HepG2 (cell line): ENCODE data around the gene CSNK1D. TPM values are rescaled to one million over a fixed set of nuclear protein-coding genes. Genes with fewer than 3 reads are reported as not detected.
A peak's percentile ranks its signal among the peaks of the same experiment; 100 is the strongest.

Source experiments
- ARHGAP35 ChIP-seq: sonication (generic); formaldehyde crosslinking; IDR thresholded peaks from 2 replicates; pipeline ENCODE4 v1.9.0; 2022; ENCODE audit warnings: mild to moderate bottlenecking, inconsistent platforms, moderate library complexity, missing genetic modification reagents, borderline replicate concordance
- CREB1 ChIP-seq, 2 experiments: fragments of 450-650 bp in 1 of 2; IDR thresholded peaks; 2 replicates each; pipeline ENCODE4 v1.6.1; 2016 to 2017; ENCODE audit warnings: control low read depth in 1 of 2, mild to moderate bottlenecking in 1 of 2, missing compliant biosample characterization in 1 of 2, missing genetic modification characterization in 1 of 2
- HNRNPH1 ChIP-seq: fragments of 200-400 bp; formaldehyde crosslinking; optimal IDR thresholded peaks from 2 replicates; pipeline ENCODE3; 2017; ENCODE audit warnings: mild to moderate bottlenecking, low read depth, low read length
- KAT2B ChIP-seq: fragments of 150-350 bp; IDR thresholded peaks from 2 replicates; pipeline ENCODE4 v1.6.1; 2014; ENCODE audit warnings: low read depth, low read length, borderline replicate concordance
- KDM5B ChIP-seq: sonication (generic); formaldehyde crosslinking; IDR thresholded peaks from 2 replicates; pipeline ENCODE4 v1.4.0; 2020; ENCODE audit warnings: missing genetic modification reagents, mild to moderate bottlenecking, borderline replicate concordance
- MAZ ChIP-seq, 2 experiments: sonication (generic) in 1 of 2; formaldehyde crosslinking in 1 of 2; IDR thresholded peaks; 2 replicates each; pipeline versions ENCODE4 v1.5.0 to v1.6.1; 2012 to 2020; ENCODE audit warnings: low read depth in 2 of 2, mild to moderate bottlenecking in 2 of 2, borderline replicate concordance in 1 of 2, improper control_type of control experiment in 1 of 2, low read length in 1 of 2, missing genetic modification reagents in 1 of 2, moderate library complexity in 1 of 2
- MEF2D ChIP-seq: sonication (generic); formaldehyde crosslinking; IDR thresholded peaks from 2 replicates; pipeline ENCODE4 v1.5.1; 2020; ENCODE audit warnings: mild to moderate bottlenecking, missing genetic modification reagents
- NFATC3 ChIP-seq: sonication (generic); formaldehyde crosslinking; IDR thresholded peaks from 2 replicates; pipeline ENCODE4 v1.5.1; 2020; ENCODE audit warnings: mild to moderate bottlenecking, missing genetic modification reagents
- NFKBIZ ChIP-seq: IDR thresholded peaks from 2 replicates; pipeline ENCODE4 v1.6.1; 2018; ENCODE audit warnings: missing genetic modification reagents, missing compliant biosample characterization
- ZHX1 ChIP-seq: sonication (generic); formaldehyde crosslinking; IDR thresholded peaks from 2 replicates; pipeline ENCODE4 v1.8.1; 2022; ENCODE audit warnings: low read depth, mild to moderate bottlenecking, missing genetic modification reagents
- ZNF512B ChIP-seq: sonication (generic); formaldehyde crosslinking; IDR thresholded peaks from 2 replicates; pipeline ENCODE4 v1.5.1; 2020; ENCODE audit warnings: missing genetic modification reagents, mild to moderate bottlenecking, borderline replicate concordance
- ZNF577 ChIP-seq: sonication (generic); formaldehyde crosslinking; IDR thresholded peaks from 2 replicates; pipeline ENCODE4 v1.4.0; 2020; ENCODE audit warnings: mild to moderate bottlenecking, low read depth, missing genetic modification reagents, borderline replicate concordance
- ZNF615 ChIP-seq: sonication (generic); formaldehyde crosslinking; IDR thresholded peaks from 2 replicates; pipeline ENCODE4 v1.5.0; 2020; ENCODE audit warnings: mild to moderate bottlenecking, missing genetic modification reagents, borderline replicate concordance
- ZNF850 ChIP-seq: sonication (generic); formaldehyde crosslinking; conservative IDR thresholded peaks from 2 replicates; pipeline ENCODE4 v1.9.0; 2021; ENCODE audit warnings: mild to moderate bottlenecking, missing genetic modification reagents
- polyA plus RNA-seq, 8 experiments: library from polyadenylated mRNA; depleted of rRNA in 3 of 8; stranded (reverse) in 7 of 8; unstranded in 1 of 8; fragments of >200 nt; fragmentation: Illumina TruSeq in 4 of 8; extraction: Trizol in 4 of 8; gene quantifications; 2 replicates each; pipeline versions ENCODE4 v1.2.1 to v1.2.3, GENCODE V29; 2011 to 2016; ENCODE audit warnings: low read depth in 4 of 8, missing spikeins in 1 of 8, mixed read lengths in 1 of 8; ENCODE audit not compliant: insufficient read depth in 1 of 8
- total RNA-seq, 5 experiments: library from RNA; depleted of rRNA; stranded (reverse); fragments of >200 nt; fragmentation: Illumina TruSeq; extraction: Trizol; gene quantifications; 2 replicates each; pipeline ENCODE4 v1.2.3, GENCODE V29; 2016; ENCODE audit warnings: low read depth in 1 of 5
- TF ChIP-seq, protein P1 (sequence below): sonication (generic); formaldehyde crosslinking; IDR thresholded peaks from 2 replicates; pipeline ENCODE4 v1.4.0; 2020; ENCODE audit warnings: mild to moderate bottlenecking, low read depth, missing genetic modification reagents
- TF ChIP-seq, protein P2 (sequence below): sonication (generic); formaldehyde crosslinking; conservative IDR thresholded peaks from 2 replicates; pipeline ENCODE4 v1.4.0; 2020; ENCODE audit warnings: mild to moderate bottlenecking, missing genetic modification reagents, moderate library complexity

The CSNK1D gene
- total and polyA plus RNA-seq, 2 of the 13 experiments (the other 11 are each of a cell fraction or from before 2014, with no cell fraction given), result 31.5 to 128 TPM

DNA sequence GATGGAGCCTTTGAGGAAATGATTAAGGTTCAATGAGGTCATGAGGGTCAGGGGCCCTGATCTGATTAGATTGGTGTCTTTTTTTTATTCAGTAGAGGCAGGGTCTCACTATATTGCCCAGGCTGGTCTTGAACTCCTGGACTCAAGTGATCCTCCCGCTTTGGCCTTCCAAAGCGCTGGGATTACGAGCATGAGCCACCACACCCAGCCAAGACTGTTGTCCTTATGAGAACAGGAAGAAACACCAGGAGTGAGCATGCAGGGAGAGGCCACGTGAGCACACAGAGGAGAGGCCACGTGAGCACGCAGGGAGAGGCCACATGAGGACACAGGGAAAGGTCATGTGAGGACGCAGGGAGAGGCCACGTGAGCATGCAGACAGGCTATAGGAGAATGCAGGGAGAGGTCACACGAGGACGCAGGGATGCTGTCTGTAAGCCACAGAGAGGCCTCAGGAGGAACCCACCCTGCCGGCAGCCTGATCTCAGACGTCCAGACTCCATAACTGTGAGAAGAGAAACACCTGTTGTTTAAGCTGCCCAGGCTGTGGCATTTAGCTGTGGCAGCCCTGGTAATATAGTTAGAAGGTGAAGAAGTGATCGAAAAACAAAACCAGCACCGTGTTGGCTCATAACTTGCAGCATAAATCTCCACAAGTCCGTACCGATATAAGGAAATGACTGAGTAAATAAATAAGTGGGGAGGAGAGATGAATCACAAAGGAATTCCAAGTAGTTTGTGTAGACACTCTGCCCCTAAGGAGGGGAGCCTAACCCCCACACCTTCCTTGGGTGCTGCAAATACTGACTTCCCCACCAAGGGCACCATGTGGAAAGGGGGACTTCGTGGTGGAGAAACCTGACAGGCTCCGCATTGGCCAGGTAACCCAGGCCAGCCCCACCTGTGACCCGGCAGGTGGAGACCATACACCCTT, 14.6 kb upstream of the CSNK1D start (continued):
- TF ChIP-seq, protein P1, sequence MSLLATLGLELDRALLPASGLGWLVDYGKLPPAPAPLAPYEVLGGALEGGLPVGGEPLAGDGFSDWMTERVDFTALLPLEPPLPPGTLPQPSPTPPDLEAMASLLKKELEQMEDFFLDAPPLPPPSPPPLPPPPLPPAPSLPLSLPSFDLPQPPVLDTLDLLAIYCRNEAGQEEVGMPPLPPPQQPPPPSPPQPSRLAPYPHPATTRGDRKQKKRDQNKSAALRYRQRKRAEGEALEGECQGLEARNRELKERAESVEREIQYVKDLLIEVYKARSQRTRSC (CRISPR knock-in tag), result no peak
- TF ChIP-seq ZHX1 (CRISPR knock-in tag) (no peak), MAZ (IDR thresholded peaks at IDR 0.05; ENCODE audit: borderline replicate concordance, low read depth, low read length) (0 out of 2 replicates have a peak, but pooled peaks have one; percentile 35), MAZ (CRISPR knock-in tag; IDR thresholded peaks at IDR 0.05; ENCODE audit: low read depth) (peak; percentile 82), KDM5B (CRISPR knock-in tag) (peak; percentile 77; the same call in 1 of the 2 replicates), CREB1 (IDR thresholded peaks at IDR 0.05) (peak; percentile 67; the same call in 1 of the 2 replicates), CREB1 (CRISPR knock-in tag; IDR thresholded peaks at IDR 0.05) (no peak), KAT2B (no peak), HNRNPH1 (no peak), NFATC3 (CRISPR knock-in tag) (no peak), NFKBIZ (CRISPR knock-in tag) (peak; percentile 86; the same call in 1 of the 2 replicates), ZNF615 (no peak), ZNF850 (CRISPR knock-in tag) (no peak), ZNF577 (CRISPR knock-in tag) (no peak), MEF2D (CRISPR knock-in tag) (peak; percentile 96), ZNF512B (CRISPR knock-in tag) (no peak), ARHGAP35 (no peak)
- TF ChIP-seq, protein P2, sequence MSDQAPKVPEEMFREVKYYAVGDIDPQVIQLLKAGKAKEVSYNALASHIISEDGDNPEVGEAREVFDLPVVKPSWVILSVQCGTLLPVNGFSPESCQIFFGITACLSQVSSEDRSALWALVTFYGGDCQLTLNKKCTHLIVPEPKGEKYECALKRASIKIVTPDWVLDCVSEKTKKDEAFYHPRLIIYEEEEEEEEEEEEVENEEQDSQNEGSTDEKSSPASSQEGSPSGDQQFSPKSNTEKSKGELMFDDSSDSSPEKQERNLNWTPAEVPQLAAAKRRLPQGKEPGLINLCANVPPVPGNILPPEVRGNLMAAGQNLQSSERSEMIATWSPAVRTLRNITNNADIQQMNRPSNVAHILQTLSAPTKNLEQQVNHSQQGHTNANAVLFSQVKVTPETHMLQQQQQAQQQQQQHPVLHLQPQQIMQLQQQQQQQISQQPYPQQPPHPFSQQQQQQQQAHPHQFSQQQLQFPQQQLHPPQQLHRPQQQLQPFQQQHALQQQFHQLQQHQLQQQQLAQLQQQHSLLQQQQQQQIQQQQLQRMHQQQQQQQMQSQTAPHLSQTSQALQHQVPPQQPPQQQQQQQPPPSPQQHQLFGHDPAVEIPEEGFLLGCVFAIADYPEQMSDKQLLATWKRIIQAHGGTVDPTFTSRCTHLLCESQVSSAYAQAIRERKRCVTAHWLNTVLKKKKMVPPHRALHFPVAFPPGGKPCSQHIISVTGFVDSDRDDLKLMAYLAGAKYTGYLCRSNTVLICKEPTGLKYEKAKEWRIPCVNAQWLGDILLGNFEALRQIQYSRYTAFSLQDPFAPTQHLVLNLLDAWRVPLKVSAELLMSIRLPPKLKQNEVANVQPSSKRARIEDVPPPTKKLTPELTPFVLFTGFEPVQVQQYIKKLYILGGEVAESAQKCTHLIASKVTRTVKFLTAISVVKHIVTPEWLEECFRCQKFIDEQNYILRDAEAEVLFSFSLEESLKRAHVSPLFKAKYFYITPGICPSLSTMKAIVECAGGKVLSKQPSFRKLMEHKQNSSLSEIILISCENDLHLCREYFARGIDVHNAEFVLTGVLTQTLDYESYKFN (CRISPR knock-in tag), result peak; percentile 89
